Trophoblast cell (in vitro differentiated cells and primary cell): ENCODE measurements around the gene ADGRF3.

Experiments used
- DNase-seq, 2 donors: peaks; one replicate each; pipeline ENCODE4 v3.0.0-alpha.2; 2016
- H2AFZ ChIP-seq: 2 replicates; pipeline ENCODE4 v1.6.1; 2013; ENCODE audit warnings: low read length, moderate library complexity, mild to moderate bottlenecking; ENCODE audit not compliant: insufficient read depth, poor library complexity
- H2AK5ac ChIP-seq: 2 replicates; pipeline ENCODE4 v1.6.1; 2013; ENCODE audit warnings: mild to moderate bottlenecking, low read length
- H2BK120ac ChIP-seq: 2 replicates; pipeline ENCODE4 v1.6.1; 2013; ENCODE audit warnings: low read length, mild to moderate bottlenecking, moderate library complexity; ENCODE audit not compliant: insufficient read depth, poor library complexity
- H2BK12ac ChIP-seq: 2 replicates; pipeline ENCODE4 v1.6.1; 2013; ENCODE audit warnings: mild to moderate bottlenecking, low read length, moderate library complexity
- H2BK5ac ChIP-seq: 2 replicates; pipeline ENCODE4 v1.6.1; 2013; ENCODE audit warnings: low read length, low read depth, moderate library complexity, mild to moderate bottlenecking; ENCODE audit not compliant: poor library complexity
- H3K14ac ChIP-seq: 2 replicates; pipeline ENCODE4 v1.6.1; 2013; ENCODE audit warnings: mild to moderate bottlenecking, low read length
- H3K18ac ChIP-seq: 2 replicates; pipeline ENCODE4 v1.6.1; 2013; ENCODE audit warnings: mild to moderate bottlenecking, low read length
- H3K23ac ChIP-seq: 2 replicates; pipeline ENCODE4 v1.6.1; 2013; ENCODE audit warnings: low read length
- H3K27ac ChIP-seq: 2 replicates; pipeline ENCODE4 v1.5.1; 2013; ENCODE audit warnings: low read depth, mild to moderate bottlenecking, inconsistent platforms, low read length, moderate library complexity
- H3K27me3 ChIP-seq: 2 replicates; pipeline ENCODE4 v1.6.1; 2013; ENCODE audit warnings: inconsistent platforms, mild to moderate bottlenecking, low read length, moderate library complexity; ENCODE audit not compliant: insufficient read depth
- H3K36me3 ChIP-seq, 2 experiments: 1 replicate in 1 of 2; 2 replicates in 1 of 2; pipeline ENCODE4 v1.6.1; 2013; ENCODE audit warnings: low read length in 2 of 2, mild to moderate bottlenecking in 2 of 2, moderate library complexity in 1 of 2; ENCODE audit not compliant: insufficient read depth in 2 of 2, control insufficient read depth in 1 of 2
- H3K4ac ChIP-seq: 2 replicates; pipeline ENCODE4 v1.6.1; 2013; ENCODE audit warnings: low read depth, mild to moderate bottlenecking, low read length, moderate library complexity
- H3K4me1 ChIP-seq, 2 experiments: 1 replicate in 1 of 2; 2 replicates in 1 of 2; pipeline ENCODE4 v1.6.1; 2013; ENCODE audit warnings: low read length in 2 of 2, mild to moderate bottlenecking in 2 of 2, moderate library complexity in 1 of 2; ENCODE audit not compliant: insufficient read depth in 2 of 2, control insufficient read depth in 1 of 2
- H3K4me2 ChIP-seq: 2 replicates; pipeline ENCODE4 v1.6.1; 2013; ENCODE audit warnings: inconsistent platforms, mild to moderate bottlenecking, low read length, moderate library complexity
- H3K4me3 ChIP-seq: 2 replicates; pipeline ENCODE4 v1.5.1; 2013; ENCODE audit warnings: mild to moderate bottlenecking, low read depth, low read length, inconsistent platforms
- H3K79me1 ChIP-seq: one replicate; pipeline ENCODE4 v1.6.1; 2013; ENCODE audit warnings: low read length
- H3K79me2 ChIP-seq: 2 replicates; pipeline ENCODE4 v1.6.1; 2013; ENCODE audit warnings: low read length, mild to moderate bottlenecking; ENCODE audit not compliant: control insufficient read depth, insufficient read depth, poor library complexity
- H3K9ac ChIP-seq: 2 replicates; pipeline ENCODE4 v1.6.1; 2013; ENCODE audit warnings: mild to moderate bottlenecking, low read length
- H3K9me3 ChIP-seq: 2 replicates; pipeline ENCODE4 v1.6.1; 2013; ENCODE audit warnings: low read depth, mild to moderate bottlenecking, control low read depth, inconsistent platforms, low read length; ENCODE audit not compliant: insufficient read depth
- H4K12ac ChIP-seq: 2 replicates; pipeline ENCODE4 v1.6.1; 2013; ENCODE audit warnings: low read depth, mild to moderate bottlenecking, low read length, moderate library complexity
- H4K8ac ChIP-seq: 2 replicates; pipeline ENCODE4 v1.6.1; 2013; ENCODE audit warnings: low read depth, mild to moderate bottlenecking, low read length, moderate library complexity
- H4K91ac ChIP-seq: one replicate; pipeline ENCODE4 v1.6.1; 2013; ENCODE audit warnings: low read depth, mild to moderate bottlenecking, low read length, moderate library complexity
- WGBS: extraction: QIAGEN DNeasy Blood & Tissue Kit; methylation state at CpG from one replicate; pipeline ENCODE4 v1.1.7; 2013; ENCODE audit warnings: missing lambda C conversion rate; ENCODE audit not compliant: insufficient read length, insufficient coverage; ENCODE audit errors: extremely low coverage; 5-methylcytosine and 5-hydroxymethylcytosine counted together

Gene ADGRF3

GRCh38 chr2:26316041-26316440 is 30.5 kb downstream of the ADGRF3 start:
- Histone ChIP-seq H3K4me1 (peaks cover 0 to 2% of the 10 kb centered on the region in 2 experiments), H3K23ac (no peak overlapping the region), H3K27me3 (no peaks in the 10 kb centered on the region), H3K14ac (no peak overlapping the region), H2AFZ (no peak overlapping the region), H3K4ac (no peak overlapping the region), H3K36me3 (no peaks in the 10 kb centered on the region), H2BK12ac (no peak overlapping the region), H4K12ac (no peak overlapping the region), H3K9ac (no peak overlapping the region), H2BK120ac (no peak overlapping the region), H4K8ac (no peak overlapping the region), H3K4me2 (no peak overlapping the region), H3K9me3 (peaks cover 1% of the 10 kb centered on the region), H3K4me3 (no peak overlapping the region), H2BK5ac (no peak overlapping the region), H3K27ac (no peak overlapping the region), H4K91ac (no peak overlapping the region), H3K79me1 (no peaks in the 10 kb centered on the region), H2AK5ac (no peak overlapping the region), H3K79me2 (no peaks in the 10 kb centered on the region), H3K18ac (no peak overlapping the region)
- no CpG with 5 or more reads among the region's 2 CpGs for WGBS
- no peak for DNase-seq

- Histone ChIP-seq H3K9me3 (peaks cover 1% of the 10 kb centered on the region), H3K23ac (no peak overlapping the region), H3K9ac (no peak overlapping the region), H2AK5ac (no peak overlapping the region), H2BK5ac (no peak overlapping the region), H3K14ac (no peak overlapping the region), H3K4me2 (no peak overlapping the region), H3K27ac (no peak overlapping the region), H2BK120ac (no peak overlapping the region), H2BK12ac (no peak overlapping the region), H3K4me1 (peaks cover 0 to 2% of the 10 kb centered on the region in 2 experiments), H3K79me2 (no peaks in the 10 kb centered on the region), H4K91ac (no peak overlapping the region), H3K4ac (no peak overlapping the region), H4K8ac (no peak overlapping the region), H2AFZ (no peak overlapping the region), H3K27me3 (no peaks in the 10 kb centered on the region), H3K36me3 (no peaks in the 10 kb centered on the region), H3K79me1 (no peaks in the 10 kb centered on the region), H4K12ac (no peak overlapping the region), H3K4me3 (no peak overlapping the region), H3K18ac (no peak overlapping the region)
- no peak for DNase-seq
- WGBS, result no CpG with 5 or more reads among the region's 8 CpGs
Observed at GRCh38 chr2:26314243-26314642, 32.3 kb downstream of the ADGRF3 start.

- Histone ChIP-seq H3K27me3 (no peaks in the 10 kb centered on the region), H4K91ac (no peak overlapping the region), H3K79me2 (no peaks in the 10 kb centered on the region), H2AFZ (no peak overlapping the region), H3K4ac (no peak overlapping the region), H3K9ac (no peak overlapping the region), H3K23ac (no peak overlapping the region), H3K18ac (no peak overlapping the region), H2BK5ac (no peak overlapping the region), H3K4me2 (no peak overlapping the region), H3K4me1 (peaks cover 0 to 5% of the 10 kb centered on the region in 2 experiments), H3K4me3 (no peak overlapping the region), H3K36me3 (no peaks in the 10 kb centered on the region), H3K14ac (no peak overlapping the region), H3K9me3 (peaks cover 1% of the 10 kb centered on the region), H4K12ac (no peak overlapping the region), H3K79me1 (no peaks in the 10 kb centered on the region), H2BK120ac (no peak overlapping the region), H3K27ac (no peak overlapping the region), H2BK12ac (no peak overlapping the region), H2AK5ac (no peak overlapping the region), H4K8ac (no peak overlapping the region)
- WGBS, result no CpG with 5 or more reads among the region's 12 CpGs
- DNase-seq, result peak; percentile 62 to 73
Observed at GRCh38 chr2:26313446-26313845, 33.1 kb downstream of the ADGRF3 start.

GRCh38 chr2:26312471-26312870 is 34.1 kb downstream of the ADGRF3 start:
- Histone ChIP-seq H3K9ac (no peak overlapping the region), H3K36me3 (no peaks in the 10 kb centered on the region), H3K4me3 (no peak overlapping the region), H3K14ac (no peak overlapping the region), H2AK5ac (no peak overlapping the region), H4K91ac (no peak overlapping the region), H3K4ac (no peak overlapping the region), H3K18ac (no peak overlapping the region), H3K9me3 (peaks cover 1% of the 10 kb centered on the region), H4K8ac (no peak overlapping the region), H2BK5ac (no peak overlapping the region), H3K27ac (no peak overlapping the region), H3K4me2 (no peak overlapping the region), H3K79me1 (no peaks in the 10 kb centered on the region), H2BK120ac (no peak overlapping the region), H3K27me3 (no peaks in the 10 kb centered on the region), H4K12ac (no peak overlapping the region), H2AFZ (no peak overlapping the region), H3K79me2 (no peaks in the 10 kb centered on the region), H3K23ac (no peak overlapping the region), H3K4me1 (peaks cover 0 to 5% of the 10 kb centered on the region in 2 experiments), H2BK12ac (no peak overlapping the region)
- no CpG with 5 or more reads among the region's 9 CpGs for WGBS
- peak; percentile 84 to 86 for DNase-seq
